ENCODE results near the gene TMEM219.

DNA sequence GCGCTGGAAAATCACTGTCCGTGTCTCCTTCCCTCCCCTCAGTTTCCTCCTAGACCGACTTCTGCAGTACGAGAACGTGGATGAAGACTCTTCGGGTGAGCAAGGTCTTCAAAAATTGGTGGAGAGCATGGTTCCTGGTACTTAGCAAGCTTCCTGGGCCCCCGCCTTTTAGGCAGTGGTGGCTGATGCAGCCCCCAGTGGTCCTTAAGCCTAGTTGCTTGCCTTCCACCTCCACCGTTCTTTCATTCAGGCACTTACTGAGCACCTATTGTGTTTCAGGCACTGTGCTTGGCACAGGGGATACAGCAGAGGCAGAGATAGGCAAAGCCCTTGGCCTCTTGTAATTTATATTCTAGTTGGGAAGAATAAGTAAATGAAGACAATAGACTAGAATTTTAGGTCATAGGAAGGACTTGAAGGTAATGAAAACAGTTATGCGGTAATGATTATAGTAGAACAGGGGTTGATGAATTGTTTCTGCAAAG lies 34.9 kb downstream of the TMEM219 start:
- TF ChIP-seq EZH2 (IDR thresholded peaks at IDR 0.05; ENCODE audit: borderline replicate concordance) = no peak
- no peak for TF ChIP-seq CTCF (IDR thresholded peaks at IDR 0.05; ENCODE audit: poor library complexity)
